GM12878 (cell line): ENCODE data around the gene KRT6B.

Source experiments
- ZBED1 ChIP-seq: IDR thresholded peaks from 2 replicates; pipeline ENCODE4 v1.6.1; 2016; ENCODE audit warnings: borderline replicate concordance
- TF ChIP-seq, protein P1 (sequence below), 3 experiments: IDR thresholded peaks in 2 of 3; conservative IDR thresholded peaks in 1 of 3; 2 replicates each; pipeline ENCODE4 v1.5.1; 2011; ENCODE audit warnings: low read depth in 3 of 3, low read length in 3 of 3, mild to moderate bottlenecking in 3 of 3, control low read depth in 2 of 3, moderate library complexity in 2 of 3, inconsistent platforms in 1 of 3, mixed read lengths in 1 of 3; ENCODE audit not compliant: control insufficient read depth in 2 of 3, insufficient read depth in 1 of 3; ENCODE audit errors: extremely low read depth in 1 of 3
- TF ChIP-seq, protein P2 (sequence below): fragments of 450-650 bp; IDR thresholded peaks from 2 replicates; pipeline ENCODE4 v1.6.1; 2017; ENCODE audit warnings: mild to moderate bottlenecking

GRCh38 chr12:52497975-52498374, 46.0 kb upstream of the KRT6B start:
- no peak for TF ChIP-seq ZBED1
- TF ChIP-seq, protein P1, sequence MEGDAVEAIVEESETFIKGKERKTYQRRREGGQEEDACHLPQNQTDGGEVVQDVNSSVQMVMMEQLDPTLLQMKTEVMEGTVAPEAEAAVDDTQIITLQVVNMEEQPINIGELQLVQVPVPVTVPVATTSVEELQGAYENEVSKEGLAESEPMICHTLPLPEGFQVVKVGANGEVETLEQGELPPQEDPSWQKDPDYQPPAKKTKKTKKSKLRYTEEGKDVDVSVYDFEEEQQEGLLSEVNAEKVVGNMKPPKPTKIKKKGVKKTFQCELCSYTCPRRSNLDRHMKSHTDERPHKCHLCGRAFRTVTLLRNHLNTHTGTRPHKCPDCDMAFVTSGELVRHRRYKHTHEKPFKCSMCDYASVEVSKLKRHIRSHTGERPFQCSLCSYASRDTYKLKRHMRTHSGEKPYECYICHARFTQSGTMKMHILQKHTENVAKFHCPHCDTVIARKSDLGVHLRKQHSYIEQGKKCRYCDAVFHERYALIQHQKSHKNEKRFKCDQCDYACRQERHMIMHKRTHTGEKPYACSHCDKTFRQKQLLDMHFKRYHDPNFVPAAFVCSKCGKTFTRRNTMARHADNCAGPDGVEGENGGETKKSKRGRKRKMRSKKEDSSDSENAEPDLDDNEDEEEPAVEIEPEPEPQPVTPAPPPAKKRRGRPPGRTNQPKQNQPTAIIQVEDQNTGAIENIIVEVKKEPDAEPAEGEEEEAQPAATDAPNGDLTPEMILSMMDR (IDR thresholded peaks at IDR 0.05 in 2 of 3, conservative IDR thresholded peaks at IDR 0.05 in 1 of 3; ENCODE audit: control insufficient read depth in 2 of 3, extremely low read depth in 1 of 3, insufficient read depth in 1 of 3, low read depth in 3 of 3, low read length in 3 of 3): no peak
- TF ChIP-seq, protein P2, sequence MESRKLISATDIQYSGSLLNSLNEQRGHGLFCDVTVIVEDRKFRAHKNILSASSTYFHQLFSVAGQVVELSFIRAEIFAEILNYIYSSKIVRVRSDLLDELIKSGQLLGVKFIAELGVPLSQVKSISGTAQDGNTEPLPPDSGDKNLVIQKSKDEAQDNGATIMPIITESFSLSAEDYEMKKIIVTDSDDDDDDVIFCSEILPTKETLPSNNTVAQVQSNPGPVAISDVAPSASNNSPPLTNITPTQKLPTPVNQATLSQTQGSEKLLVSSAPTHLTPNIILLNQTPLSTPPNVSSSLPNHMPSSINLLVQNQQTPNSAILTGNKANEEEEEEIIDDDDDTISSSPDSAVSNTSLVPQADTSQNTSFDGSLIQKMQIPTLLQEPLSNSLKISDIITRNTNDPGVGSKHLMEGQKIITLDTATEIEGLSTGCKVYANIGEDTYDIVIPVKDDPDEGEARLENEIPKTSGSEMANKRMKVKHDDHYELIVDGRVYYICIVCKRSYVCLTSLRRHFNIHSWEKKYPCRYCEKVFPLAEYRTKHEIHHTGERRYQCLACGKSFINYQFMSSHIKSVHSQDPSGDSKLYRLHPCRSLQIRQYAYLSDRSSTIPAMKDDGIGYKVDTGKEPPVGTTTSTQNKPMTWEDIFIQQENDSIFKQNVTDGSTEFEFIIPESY: no peak
